ENCODE data around the gene TRDN. TPM values are rescaled to one million over a fixed set of nuclear protein-coding genes. Genes with fewer than 3 reads are reported as not detected.

TRDN gene
- polyA plus RNA-seq, 1 donor from 2014 or later, result not detected

GRCh38 chr6:123635144-123635543 lies 1.6 kb downstream of the TRDN start:
- Histone ChIP-seq H3F3A (ENCODE audit: insufficient read depth, low read length, poor library complexity, severe bottlenecking) (no peaks in the 10 kb centered on the region), H3K27ac (ENCODE audit: low read length) (no peak overlapping the region), H3K9me2 (ENCODE audit: insufficient read depth, low read length) (no peaks in the 10 kb centered on the region), H3K9me3 (ENCODE audit: low read length) (no peaks in the 10 kb centered on the region), H4K20me1 (ENCODE audit: insufficient read depth) (no peaks in the 10 kb centered on the region), H3K4me2 (ENCODE audit: low read length) (no peak overlapping the region), H3K4me3 (ENCODE audit: low read length) (no peak overlapping the region), H3K36me3 (ENCODE audit: insufficient read depth, low read length) (no peaks in the 10 kb centered on the region), H3K9ac (ENCODE audit: low read length) (no peak overlapping the region), H3K27me3 (ENCODE audit: insufficient read depth, low read depth, low read length) (no peaks in the 10 kb centered on the region), H2AFZ (ENCODE audit: low read depth, low read length) (no peak overlapping the region), H3K79me2 (replicated peaks; ENCODE audit: insufficient read depth, low read length) (no peaks in the 10 kb centered on the region)
- no peak for TF ChIP-seq SMC3 (conservative IDR thresholded peaks at IDR 0.05; ENCODE audit: poor library complexity)
- TF ChIP-seq TAF1 (IDR thresholded peaks at IDR 0.05; ENCODE audit: low read depth), result no peak
- no peak for TF ChIP-seq REST (IDR thresholded peaks at IDR 0.05; ENCODE audit: borderline replicate concordance)
- TF ChIP-seq EZH2 (IDR thresholded peaks at IDR 0.05; ENCODE audit: borderline replicate concordance, insufficient read depth, low read length, poor library complexity, severe bottlenecking), result no peak
- no peak for TF ChIP-seq MXI1 (conservative IDR thresholded peaks at IDR 0.05; ENCODE audit: poor library complexity, severe bottlenecking)
- no peak for TF ChIP-seq CTCF (IDR thresholded peaks at IDR 0.05; ENCODE audit: poor library complexity, severe bottlenecking)
- no peak for TF ChIP-seq POLR2AphosphoS5 (IDR thresholded peaks at IDR 0.05)
- no peak for TF ChIP-seq EP300 (conservative IDR thresholded peaks at IDR 0.05; ENCODE audit: poor library complexity, severe bottlenecking)
- TF ChIP-seq RAD21 (conservative IDR thresholded peaks at IDR 0.05), result no peak

GRCh38 chr6:123632641-123633040 lies 4.1 kb downstream of the TRDN start:
- no peaks in the 10 kb centered on the region for H3K36me3 ChIP-seq (ENCODE audit: insufficient read depth, low read length)
- H3K4me3 ChIP-seq (ENCODE audit: low read length), result no peak overlapping the region
- no peak overlapping the region for H3K9ac ChIP-seq (ENCODE audit: low read length)
- no peaks in the 10 kb centered on the region for H3K27me3 ChIP-seq (ENCODE audit: insufficient read depth, low read depth, low read length)
- H3K27ac ChIP-seq (ENCODE audit: low read length), result no peak overlapping the region
- H3F3A ChIP-seq (ENCODE audit: insufficient read depth, low read length, poor library complexity, severe bottlenecking), result no peaks in the 10 kb centered on the region
- H3K4me2 ChIP-seq (ENCODE audit: low read length), result no peak overlapping the region
- TF ChIP-seq TAF1 (IDR thresholded peaks at IDR 0.05; ENCODE audit: low read depth) (no peak), RAD21 (conservative IDR thresholded peaks at IDR 0.05) (no peak), REST (IDR thresholded peaks at IDR 0.05; ENCODE audit: borderline replicate concordance) (no peak)
- no peaks in the 10 kb centered on the region for H3K9me2 ChIP-seq (ENCODE audit: insufficient read depth, low read length)
- no peaks in the 10 kb centered on the region for H3K79me2 ChIP-seq (replicated peaks; ENCODE audit: insufficient read depth, low read length)
- H3K9me3 ChIP-seq (ENCODE audit: low read length), result no peaks in the 10 kb centered on the region
- no peaks in the 10 kb centered on the region for H4K20me1 ChIP-seq (ENCODE audit: insufficient read depth)
- H2AFZ ChIP-seq (ENCODE audit: low read depth, low read length), result no peak overlapping the region
